ENCODE data around the gene CELF2. TPM values are rescaled to one million over a fixed set of nuclear protein-coding genes. Genes with fewer than 3 reads are reported as not detected.

Gene CELF2
- total and polyA plus RNA-seq, 7 donors = 6.0 to 83.1 (median 48.9) TPM

DNA sequence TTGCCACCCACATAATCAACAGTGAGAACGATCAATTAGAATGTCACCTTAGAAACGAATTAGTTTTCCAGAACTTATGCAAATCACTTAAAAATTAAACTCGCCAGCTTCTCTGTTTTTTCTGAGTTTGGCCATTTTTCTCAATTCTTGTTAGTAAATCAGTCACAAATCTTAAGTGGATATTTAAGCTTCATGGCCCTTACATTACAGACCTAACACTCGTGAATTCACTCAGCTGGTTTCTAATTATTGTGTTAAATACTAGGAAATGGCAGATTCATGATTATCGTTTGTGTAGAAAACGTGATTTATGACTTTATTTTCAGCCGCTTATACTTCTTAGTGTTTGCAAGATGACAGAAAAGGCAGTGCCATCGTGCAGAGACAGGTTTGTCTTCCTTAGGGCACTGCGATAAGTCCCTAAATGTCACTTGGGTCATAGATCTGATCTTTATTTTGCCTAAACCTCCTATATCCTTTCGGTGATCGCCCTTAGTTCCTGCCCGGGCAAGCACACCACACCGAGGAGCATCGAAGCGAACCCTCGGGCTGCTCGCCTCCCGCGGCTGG is 587 bp upstream of the CELF2 start:
- no peak for TF ChIP-seq EP300 (IDR thresholded peaks at IDR 0.05)
- peak in 1 of 4 donors; percentile 12 for TF ChIP-seq POLR2AphosphoS5 (IDR thresholded peaks at IDR 0.05)
- H3K4me1 ChIP-seq = peaks cover 0 to 22% (median 8%) of the 10 kb centered on the region in 4 donors
- H3K9me3 ChIP-seq = no peaks in the 10 kb centered on the region
- DNase-seq = no peak
- H3K27me3 ChIP-seq = no peaks in the 10 kb centered on the region
- H3K4me3 ChIP-seq = peak overlapping the region; percentile 44 to 94 (median 87)
- WGBS, 2 donors = 9 to 22% methylated on average over 19 of the region's 19 CpGs
- intact Hi-C loops (cut with DNase I) = loop anchor here (5.0 kb wide), 2 partner anchors 105 to 220 kb away; no protein-coding TSS in a partner anchor
- peak overlapping the region; percentile 79 to 89 (median 84) for H3K27ac ChIP-seq
- H3K36me3 ChIP-seq = no peaks in the 10 kb centered on the region

DNA sequence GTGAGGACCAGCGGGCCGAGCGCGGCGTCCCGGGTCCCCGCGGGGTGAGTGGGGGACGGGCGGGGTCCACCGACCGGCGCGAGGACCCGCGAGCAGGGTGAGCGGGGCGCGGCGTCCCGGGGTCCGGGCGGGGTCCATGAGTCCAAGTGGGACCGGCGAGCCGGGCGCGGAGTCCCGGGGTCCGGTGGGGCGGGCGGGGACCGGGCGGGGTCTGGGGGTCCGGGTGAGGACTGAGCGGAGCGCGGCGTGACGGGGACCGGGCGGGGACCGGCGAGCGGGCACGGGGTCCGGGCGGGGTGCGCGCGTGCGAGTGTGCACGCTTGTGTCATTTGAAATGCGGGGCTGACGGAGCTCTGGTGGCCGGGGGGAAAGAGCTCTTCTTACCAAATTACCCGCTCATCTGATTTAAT is 765 bp downstream of the CELF2 start:
- 2% methylated on average over 57 of the region's 57 CpGs for WGBS, 2 donors
- intact Hi-C loops (cut with DNase I) = loop anchor here (2.0 to 5.0 kb wide), 3 partner anchors 106 to 221 kb away; no protein-coding TSS in a partner anchor
- peak; percentile 67 for DNase-seq

DNA sequence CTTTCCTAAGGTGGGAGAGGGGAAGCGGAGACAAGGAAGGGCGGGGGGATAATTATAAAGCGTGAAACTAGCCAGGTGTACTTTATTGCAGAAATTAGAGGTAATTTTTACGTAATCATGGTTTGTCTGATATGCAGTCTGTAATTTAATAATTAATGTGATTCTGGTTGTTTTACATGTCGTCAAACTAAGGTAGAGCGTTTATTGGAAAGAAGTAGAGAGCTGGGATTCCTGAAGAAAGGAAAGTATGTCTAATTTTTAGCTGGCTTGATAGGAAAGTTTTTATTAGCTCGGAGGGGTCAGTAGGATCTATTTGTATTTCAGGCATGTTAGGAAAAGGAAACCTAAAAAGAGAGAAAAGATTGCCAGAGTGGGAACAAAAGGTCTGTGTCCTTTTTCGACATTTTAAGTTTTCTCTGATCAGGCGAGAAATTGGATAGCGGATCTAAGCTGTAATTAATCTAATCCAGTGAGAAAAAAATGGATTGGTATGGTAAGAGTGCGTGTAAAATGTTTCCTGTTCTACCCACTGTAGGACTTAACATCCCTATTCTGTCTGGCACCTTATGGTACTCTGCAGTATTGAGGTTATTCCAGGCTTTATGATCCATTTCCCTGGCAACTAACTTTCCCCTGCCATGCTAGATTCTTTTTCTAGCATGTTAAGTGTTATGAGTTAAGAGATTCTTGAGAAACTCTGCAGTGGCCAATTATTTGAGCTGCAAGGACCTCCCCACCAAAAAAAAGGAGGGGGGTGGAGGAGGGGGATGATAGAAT is 1.4 kb downstream of the CELF2 start:
- TF ChIP-seq POLR2A (IDR thresholded peaks at IDR 0.05) (no peak), EP300 (IDR thresholded peaks at IDR 0.05) (no peak), POLR2AphosphoS5 (IDR thresholded peaks at IDR 0.05) (no peak)
- TF ChIP-seq, protein P1, sequence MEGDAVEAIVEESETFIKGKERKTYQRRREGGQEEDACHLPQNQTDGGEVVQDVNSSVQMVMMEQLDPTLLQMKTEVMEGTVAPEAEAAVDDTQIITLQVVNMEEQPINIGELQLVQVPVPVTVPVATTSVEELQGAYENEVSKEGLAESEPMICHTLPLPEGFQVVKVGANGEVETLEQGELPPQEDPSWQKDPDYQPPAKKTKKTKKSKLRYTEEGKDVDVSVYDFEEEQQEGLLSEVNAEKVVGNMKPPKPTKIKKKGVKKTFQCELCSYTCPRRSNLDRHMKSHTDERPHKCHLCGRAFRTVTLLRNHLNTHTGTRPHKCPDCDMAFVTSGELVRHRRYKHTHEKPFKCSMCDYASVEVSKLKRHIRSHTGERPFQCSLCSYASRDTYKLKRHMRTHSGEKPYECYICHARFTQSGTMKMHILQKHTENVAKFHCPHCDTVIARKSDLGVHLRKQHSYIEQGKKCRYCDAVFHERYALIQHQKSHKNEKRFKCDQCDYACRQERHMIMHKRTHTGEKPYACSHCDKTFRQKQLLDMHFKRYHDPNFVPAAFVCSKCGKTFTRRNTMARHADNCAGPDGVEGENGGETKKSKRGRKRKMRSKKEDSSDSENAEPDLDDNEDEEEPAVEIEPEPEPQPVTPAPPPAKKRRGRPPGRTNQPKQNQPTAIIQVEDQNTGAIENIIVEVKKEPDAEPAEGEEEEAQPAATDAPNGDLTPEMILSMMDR (IDR thresholded peaks at IDR 0.05) = no peak
- Histone ChIP-seq H3K9me3 (no peaks in the 10 kb centered on the region), H3K36me3 (no peaks in the 10 kb centered on the region), H3K4me1 (peaks cover 0 to 30% (median 13%) of the 10 kb centered on the region in 4 donors), H3K4me3 (peak overlapping the region; percentile 63 to 94 (median 87)), H3K27ac (peak overlapping the region; percentile 79 to 89 (median 85)), H3K27me3 (no peaks in the 10 kb centered on the region)
- DNase-seq = no peak
- intact Hi-C loops (cut with DNase I) = loop anchor here (2.0 to 5.0 kb wide), 3 partner anchors 107 to 222 kb away; no protein-coding TSS in a partner anchor
- 8 to 35% methylated on average over 11 of the region's 11 CpGs for WGBS, 2 donors

More for the DNA sequence above, 765 bp downstream of the CELF2 start:
- Histone ChIP-seq H3K27ac (peak overlapping the region; percentile 79 to 89 (median 85)), H3K4me3 (peak overlapping the region; percentile 63 to 94 (median 87)), H3K36me3 (no peaks in the 10 kb centered on the region), H3K4me1 (peaks cover 0 to 28% (median 12%) of the 10 kb centered on the region in 4 donors), H3K9me3 (no peaks in the 10 kb centered on the region), H3K27me3 (no peaks in the 10 kb centered on the region)
- TF ChIP-seq, protein P1 (IDR thresholded peaks at IDR 0.05) = no peak
- TF ChIP-seq POLR2AphosphoS5 (IDR thresholded peaks at IDR 0.05) (no peak), EP300 (IDR thresholded peaks at IDR 0.05) (no peak), POLR2A (IDR thresholded peaks at IDR 0.05) (no peak)

DNA sequence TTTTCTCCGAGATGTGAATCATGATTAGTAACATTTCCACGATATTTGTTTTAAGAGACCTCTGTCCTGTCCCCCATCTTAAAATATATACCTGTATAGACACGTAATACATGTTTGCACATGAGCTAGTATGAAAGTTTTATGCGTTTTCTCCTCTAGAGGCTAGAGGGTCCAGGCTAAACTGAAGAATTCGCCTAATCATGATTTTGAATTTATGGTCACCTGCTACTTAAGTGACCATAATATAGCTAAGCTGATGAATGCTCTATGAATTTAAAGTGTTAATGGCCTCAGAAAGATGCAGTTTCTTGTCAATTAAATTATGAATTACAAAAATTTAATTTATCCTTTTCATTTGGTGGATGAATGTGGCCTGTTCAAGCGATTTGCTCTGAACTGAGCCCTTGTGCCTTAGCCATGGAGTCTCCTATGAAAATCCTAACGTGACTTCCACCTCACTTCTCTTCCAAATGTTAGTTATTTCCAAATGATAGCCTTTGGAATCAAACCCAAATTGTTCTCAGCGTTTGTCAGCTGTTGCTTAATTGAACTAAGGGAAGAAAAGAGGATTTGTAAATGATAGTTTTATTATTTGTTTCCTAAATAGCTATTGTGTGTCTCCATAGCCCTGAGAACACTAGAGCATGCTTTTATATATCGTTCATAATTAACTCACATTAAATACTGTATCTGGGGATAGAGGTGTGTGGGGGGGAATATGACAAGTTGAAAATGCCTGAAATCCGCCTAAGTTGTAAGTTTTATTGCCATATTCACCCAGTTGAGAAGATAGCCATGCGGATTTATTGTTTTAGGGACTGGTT is 2.3 kb downstream of the CELF2 start:
- Histone ChIP-seq H3K27ac (peak overlapping the region in 1 of 4 donors; percentile 89), H3K4me3 (no peak overlapping the region)
- 25 to 75% methylated on average over 11 of the region's 11 CpGs for WGBS, 2 donors

More for the DNA sequence above, 2.3 kb downstream of the CELF2 start:
- no peaks in the 10 kb centered on the region for H3K9me3 ChIP-seq
- no peak for TF ChIP-seq EP300 (IDR thresholded peaks at IDR 0.05)
- TF ChIP-seq POLR2AphosphoS5 (IDR thresholded peaks at IDR 0.05) = no peak
- TF ChIP-seq, protein P1 (IDR thresholded peaks at IDR 0.05) = no peak
- TF ChIP-seq POLR2A (IDR thresholded peaks at IDR 0.05) = no peak
- peaks cover 0 to 22% (median 13%) of the 10 kb centered on the region in 4 donors for H3K4me1 ChIP-seq
- no peak for DNase-seq
- H3K27me3 ChIP-seq = no peaks in the 10 kb centered on the region
- H3K36me3 ChIP-seq = no peaks in the 10 kb centered on the region
- intact Hi-C loops (cut with DNase I) = loop anchor here (2.0 to 5.0 kb wide), 4 partner anchors 108 to 252 kb away; no protein-coding TSS in a partner anchor

Measured in sigmoid colon (tissue), 7 donors.